ACC112 (cell line): ENCODE results near the gene SYNDIG1.

Experiments
- H2AFZ ChIP-seq: fragments of 200-600 bp; sonication (generic); one replicate; pipeline ENCODE4 v1.6.0; 2017; ENCODE audit warnings: antibody characterized with exemption, low read length; ENCODE audit not compliant: unreplicated experiment
- H3K27ac ChIP-seq: fragments of 200-600 bp; sonication (generic); 2 replicates; pipeline ENCODE4 v1.5.1; 2014; ENCODE audit warnings: low read depth, mild to moderate bottlenecking, antibody characterized with exemption, low read length, moderate library complexity
- H3K27me3 ChIP-seq: fragments of 200-600 bp; sonication (generic); 2 replicates; pipeline ENCODE4 v1.6.1; 2014; ENCODE audit warnings: mild to moderate bottlenecking, antibody characterized with exemption, low read length, moderate library complexity, mixed read lengths; ENCODE audit not compliant: insufficient read depth
- H3K36me3 ChIP-seq: fragments of 200-600 bp; sonication (generic); 2 replicates; pipeline ENCODE4 v1.6.1; 2016; ENCODE audit warnings: mild to moderate bottlenecking, antibody characterized with exemption, low read length, moderate library complexity, mixed read lengths; ENCODE audit not compliant: insufficient read depth
- H3K4me1 ChIP-seq: fragments of 200-600 bp; sonication (generic); one replicate; pipeline ENCODE4 v1.6.1; 2016; ENCODE audit warnings: low read length, mixed read lengths; ENCODE audit not compliant: insufficient read depth, unreplicated experiment, control insufficient read depth
- H3K4me3 ChIP-seq: fragments of 200-600 bp; sonication (generic); 2 replicates; pipeline ENCODE4 v1.5.1; 2014; ENCODE audit warnings: mild to moderate bottlenecking, low read depth, low read length
- H3K79me2 ChIP-seq: fragments of 200-600 bp; sonication (generic); one replicate; pipeline ENCODE4 v1.6.0; 2016; ENCODE audit warnings: low read length; ENCODE audit not compliant: control insufficient read depth, unreplicated experiment, insufficient read depth

The SYNDIG1 gene

DNA sequence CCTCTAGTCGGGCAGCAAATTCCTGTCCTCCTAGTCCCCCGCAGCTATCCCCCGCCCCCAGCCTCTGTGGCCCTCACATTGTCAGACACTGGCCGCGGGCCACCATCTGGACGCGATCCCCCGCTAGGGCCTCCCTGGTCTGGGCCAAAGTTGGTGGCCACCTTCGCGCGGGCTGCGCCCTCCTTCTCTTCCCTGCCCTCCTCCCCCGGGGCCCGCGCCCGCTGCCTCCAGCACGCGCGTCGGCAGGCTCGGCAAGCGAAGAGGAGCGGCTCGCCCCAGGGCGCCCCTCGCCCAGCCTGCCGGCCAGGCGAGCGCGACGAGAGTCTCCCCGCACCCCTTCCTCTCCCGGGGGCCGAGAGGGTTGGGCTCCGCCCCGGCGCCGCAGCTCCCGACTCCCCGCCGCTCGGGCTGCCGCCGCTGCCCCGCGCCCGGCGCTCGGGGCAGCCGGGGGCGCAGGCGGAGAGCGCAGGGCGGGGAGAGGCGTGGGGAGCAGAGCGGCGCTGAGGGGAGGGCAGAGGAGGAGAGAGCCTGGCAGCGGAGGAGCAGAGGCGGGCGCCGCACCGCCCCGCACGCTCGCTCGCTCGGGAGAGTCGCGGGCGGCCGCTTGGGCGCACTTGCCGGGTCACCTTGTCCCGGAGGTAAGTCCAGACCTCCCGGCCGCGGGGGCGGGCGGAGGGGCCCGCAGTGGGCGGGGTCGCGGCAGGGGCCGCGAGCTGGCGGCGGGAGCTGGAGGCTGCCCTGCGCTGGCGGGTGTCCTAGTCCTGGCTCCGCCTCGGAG is at the start of gene SYNDIG1:
TSS of gene SYNDIG1 (plus strand) at position 514 of the 778 bp plus-strand sequence. CDS start 73,469 bp downstream, outside the sequence.
- no peaks in the 10 kb centered on the region for H3K79me2 ChIP-seq
- no peaks in the 10 kb centered on the region for H3K4me1 ChIP-seq
- no peaks in the 10 kb centered on the region for H3K36me3 ChIP-seq
- H3K27me3 ChIP-seq: peaks cover 87% of the 10 kb centered on the region
- H2AFZ ChIP-seq: peak within 1 kb of the TSS; percentile 14
- H3K4me3 ChIP-seq: peak within 1 kb of the TSS; percentile 65
- no peak within 1 kb of the TSS for H3K27ac ChIP-seq

- Histone ChIP-seq H2AFZ (no peak overlapping the region), H3K79me2 (no peaks in the 10 kb centered on the region), H3K27me3 (no peaks in the 10 kb centered on the region), H3K4me3 (no peak overlapping the region), H3K4me1 (no peaks in the 10 kb centered on the region), H3K36me3 (no peaks in the 10 kb centered on the region), H3K27ac (no peak overlapping the region)
Measured at GRCh38 chr20:24419786-24420185, 49.6 kb upstream of the SYNDIG1 start.

DNA sequence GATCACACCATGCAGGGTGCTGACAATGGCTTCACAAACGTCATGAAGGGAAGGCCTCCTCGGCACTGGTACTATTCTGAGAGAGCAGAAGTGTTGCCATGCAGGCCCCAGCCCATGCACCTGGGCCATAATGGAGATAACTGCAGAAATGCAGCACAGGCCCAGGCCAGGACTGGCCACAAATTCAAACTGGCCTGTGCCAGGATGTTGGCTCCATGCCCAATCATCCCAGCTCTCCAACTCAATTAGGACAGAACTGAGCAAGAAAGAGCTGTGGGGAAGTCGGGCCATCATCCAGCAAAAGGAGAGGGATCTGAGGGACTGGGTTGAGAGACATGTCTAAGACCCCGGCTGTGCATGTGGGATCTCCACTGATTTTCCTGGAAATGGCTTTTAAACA is 48.9 kb upstream of the SYNDIG1 start:
- H3K36me3 ChIP-seq: no peaks in the 10 kb centered on the region

GRCh38 chr20:24421071-24421470 is 48.4 kb upstream of the SYNDIG1 start:
- Histone ChIP-seq H2AFZ (no peak overlapping the region), H3K27me3 (no peaks in the 10 kb centered on the region), H3K27ac (no peak overlapping the region), H3K4me1 (no peaks in the 10 kb centered on the region), H3K4me3 (no peak overlapping the region), H3K79me2 (no peaks in the 10 kb centered on the region), H3K36me3 (no peaks in the 10 kb centered on the region)

More for the DNA sequence above, 48.9 kb upstream of the SYNDIG1 start:
- no peak overlapping the region for H3K27ac ChIP-seq
- H3K27me3 ChIP-seq: no peaks in the 10 kb centered on the region
- H2AFZ ChIP-seq: no peak overlapping the region
- no peaks in the 10 kb centered on the region for H3K4me1 ChIP-seq
- H3K79me2 ChIP-seq: no peaks in the 10 kb centered on the region
- no peak overlapping the region for H3K4me3 ChIP-seq

- Histone ChIP-seq H3K27me3 (peaks cover 5% of the 10 kb centered on the region), H2AFZ (no peak overlapping the region), H3K27ac (no peak overlapping the region), H3K36me3 (no peaks in the 10 kb centered on the region), H3K4me3 (no peak overlapping the region), H3K4me1 (no peaks in the 10 kb centered on the region), H3K79me2 (no peaks in the 10 kb centered on the region)
Measured at GRCh38 chr20:24422091-24422760, 47.2 kb upstream of the SYNDIG1 start.

- H2AFZ ChIP-seq: no peak overlapping the region
- H3K79me2 ChIP-seq: no peaks in the 10 kb centered on the region
- H3K4me3 ChIP-seq: no peak overlapping the region
- H3K27ac ChIP-seq: no peak overlapping the region
- H3K36me3 ChIP-seq: no peaks in the 10 kb centered on the region
- no peaks in the 10 kb centered on the region for H3K4me1 ChIP-seq
- peaks cover 16% of the 10 kb centered on the region for H3K27me3 ChIP-seq
Measured at GRCh38 chr20:24423390-24424313, 45.8 kb upstream of the SYNDIG1 start.

DNA sequence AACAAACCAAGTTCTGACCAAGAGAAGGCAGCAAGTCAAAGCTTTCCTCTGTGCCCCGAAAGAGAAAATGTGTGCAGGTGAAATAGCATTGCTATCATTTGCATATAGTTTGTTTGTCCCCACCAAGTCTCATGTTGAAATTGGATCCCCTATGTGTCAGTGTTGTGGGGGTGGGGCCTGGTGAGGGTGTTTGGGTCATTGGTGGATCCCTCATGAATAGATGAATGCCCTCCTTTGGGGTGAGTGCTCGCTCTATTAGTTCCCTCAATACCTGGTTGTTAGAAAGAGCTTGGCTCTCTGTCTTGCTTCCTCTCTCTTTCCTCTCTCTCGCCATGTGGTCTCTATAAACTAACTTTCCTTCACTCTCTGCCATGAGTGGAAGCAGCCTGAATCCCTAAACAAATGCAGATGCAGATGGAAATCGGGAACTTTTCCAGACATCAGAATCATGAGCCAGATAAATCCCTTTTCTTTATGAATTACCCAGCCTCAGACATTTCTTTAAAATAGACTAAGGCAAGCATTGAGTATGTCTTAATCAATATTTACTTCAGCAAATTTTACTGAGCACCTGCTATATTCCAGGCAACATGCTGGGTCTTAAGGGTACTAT is 43.8 kb upstream of the SYNDIG1 start:
- Histone ChIP-seq H2AFZ (no peak overlapping the region), H3K36me3 (no peaks in the 10 kb centered on the region), H3K27ac (no peak overlapping the region), H3K27me3 (peaks cover 23% of the 10 kb centered on the region), H3K79me2 (no peaks in the 10 kb centered on the region), H3K4me1 (no peaks in the 10 kb centered on the region), H3K4me3 (no peak overlapping the region)

DNA sequence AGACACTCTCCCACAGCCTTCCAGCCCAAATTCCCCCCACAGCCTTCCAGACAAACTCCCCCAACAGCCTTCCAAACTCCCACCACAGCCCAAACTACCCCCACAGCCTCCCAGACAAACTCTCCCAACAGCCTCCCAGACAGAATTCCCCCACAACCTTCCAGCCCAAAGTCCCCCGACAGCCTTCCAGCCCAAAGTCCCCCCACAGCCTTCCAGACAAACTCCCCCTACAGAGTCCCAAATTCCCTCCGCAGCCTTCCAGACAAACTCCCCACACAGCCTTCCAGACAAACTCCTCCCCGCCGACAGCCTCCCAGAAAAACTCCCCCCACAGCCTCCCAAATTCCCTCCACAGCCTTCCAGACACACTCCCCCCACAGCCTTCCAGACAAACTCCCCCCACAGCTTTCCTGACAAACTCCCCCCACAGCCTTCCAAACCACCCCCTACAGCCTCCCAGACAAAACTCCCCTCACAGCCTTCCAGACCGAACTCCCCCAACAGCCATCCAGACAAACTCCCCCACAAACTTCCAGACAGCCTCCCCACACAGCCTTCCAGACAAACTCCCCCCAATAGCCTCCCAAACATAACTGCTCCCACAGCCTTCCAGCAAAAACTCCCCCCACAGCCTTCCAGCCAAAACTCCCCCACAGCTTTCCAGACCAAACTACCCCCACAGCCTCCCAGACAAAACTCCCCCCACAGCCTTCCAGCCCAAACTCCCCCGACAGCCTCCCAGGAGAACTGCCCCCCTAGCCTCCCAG is 38.0 kb upstream of the SYNDIG1 start:
- H3K27ac ChIP-seq: no peak overlapping the region
- peaks cover 35% of the 10 kb centered on the region for H3K27me3 ChIP-seq
- H3K4me1 ChIP-seq: no peaks in the 10 kb centered on the region
- no peaks in the 10 kb centered on the region for H3K36me3 ChIP-seq
- no peaks in the 10 kb centered on the region for H3K79me2 ChIP-seq
- H3K4me3 ChIP-seq: no peak overlapping the region
- H2AFZ ChIP-seq: no peak overlapping the region

- no peak overlapping the region for H3K27ac ChIP-seq
- no peak overlapping the region for H2AFZ ChIP-seq
- no peaks in the 10 kb centered on the region for H3K79me2 ChIP-seq
Measured at GRCh38 chr20:24432046-24432442, 37.4 kb upstream of the SYNDIG1 start.

More at GRCh38 chr20:24432046-24432442, 37.4 kb upstream of the SYNDIG1 start:
- no peaks in the 10 kb centered on the region for H3K36me3 ChIP-seq
- no peaks in the 10 kb centered on the region for H3K4me1 ChIP-seq
- peaks cover 38% of the 10 kb centered on the region for H3K27me3 ChIP-seq
- no peak overlapping the region for H3K4me3 ChIP-seq
